Measurements from ENCODE around the gene TM2D1.

Gene TM2D1

GRCh38 chr1:61631436-61631835 lies 93.5 kb downstream of the TM2D1 start:
- no peak overlapping the region for H3K27ac ChIP-seq (replicated peaks)
- TF ChIP-seq CTCF (IDR thresholded peaks at IDR 0.05; ENCODE audit: insufficient read depth, low read length) (no peak), SPI1 (IDR thresholded peaks at IDR 0.05; ENCODE audit: borderline replicate concordance, low read depth) (no peak), GABPA (IDR thresholded peaks at IDR 0.05; ENCODE audit: low read depth) (no peak), POLR2AphosphoS5 (IDR thresholded peaks at IDR 0.05; ENCODE audit: low read depth) (no peak), REST (IDR thresholded peaks at IDR 0.05; ENCODE audit: insufficient replicate concordance, low read depth) (no peak)
- H3K4me3 ChIP-seq (replicated peaks; ENCODE audit: insufficient read depth, low read length) = no peak overlapping the region
- DNase-seq (ENCODE audit: low read depth in 1 of 2, low spot score in 1 of 2) = no peak
- H3K27me3 ChIP-seq (ENCODE audit: insufficient read depth, poor library complexity, severe bottlenecking) = no peaks in the 10 kb centered on the region

Data from HL-60 (cell line).